OCI-LY1 (cell line): ENCODE results near the gene PLTP.

ENCODE experiments used
- H2AFZ ChIP-seq: fragments of 200-600 bp; sonication (generic), shearing (Covaris generic); 2 replicates; pipeline ENCODE4 v1.6.0; 2014; ENCODE audit warnings: antibody characterized with exemption, mild to moderate bottlenecking, low read length
- H3F3A ChIP-seq: fragments of 200-600 bp; sonication (generic), shearing (Covaris generic); 2 replicates; pipeline ENCODE4 v1.6.0; 2014; ENCODE audit warnings: mild to moderate bottlenecking, antibody characterized with exemption, low read length, moderate library complexity; ENCODE audit not compliant: insufficient read depth
- H3K27ac ChIP-seq: fragments of 200-600 bp; sonication (generic); 2 replicates; pipeline ENCODE4 v1.5.1; 2014; ENCODE audit warnings: low read length, mixed run types, mild to moderate bottlenecking, low read depth; ENCODE audit not compliant: poor library complexity, severe bottlenecking
- H3K27me3 ChIP-seq: fragments of 200-600 bp; sonication (generic); 2 replicates; pipeline ENCODE4 v1.6.0; 2014; ENCODE audit warnings: antibody characterized with exemption, mild to moderate bottlenecking, low read length, moderate library complexity; ENCODE audit not compliant: insufficient read depth
- H3K36me3 ChIP-seq: fragments of 200-600 bp; sonication (generic); 2 replicates; pipeline ENCODE4 v1.6.1; 2014; ENCODE audit warnings: mild to moderate bottlenecking, antibody characterized with exemption, low read length, moderate library complexity, mixed read lengths; ENCODE audit not compliant: insufficient read depth
- H3K4me1 ChIP-seq: fragments of 200-600 bp; sonication (generic); 2 replicates; pipeline ENCODE4 v1.5.1; 2014; ENCODE audit warnings: mild to moderate bottlenecking, low read length, moderate library complexity; ENCODE audit not compliant: insufficient read depth, severe bottlenecking
- H3K4me2 ChIP-seq: fragments of 200-600 bp; sonication (generic), shearing (Covaris generic); 2 replicates; pipeline ENCODE4 v1.6.1; 2014; ENCODE audit warnings: low read length
- H3K4me3 ChIP-seq: fragments of 200-600 bp; sonication (generic); 2 replicates; pipeline ENCODE4 v1.5.1; 2014; ENCODE audit warnings: low read length, low read depth, mild to moderate bottlenecking, mixed read lengths; ENCODE audit not compliant: poor library complexity, severe bottlenecking
- H3K79me2 ChIP-seq: fragments of 200-600 bp; shearing (Covaris generic); 2 replicates; pipeline ENCODE4 v1.6.1; 2016; ENCODE audit warnings: mixed run types, low read length, mixed read lengths; ENCODE audit not compliant: insufficient read depth
- H3K9ac ChIP-seq: fragments of 200-600 bp; sonication (generic), shearing (Covaris generic); 2 replicates; pipeline ENCODE4 v1.6.1; 2014; ENCODE audit warnings: mild to moderate bottlenecking, low read length, mixed read lengths
- H3K9me2 ChIP-seq: fragments of 200-600 bp; sonication (generic), shearing (Covaris generic); 2 replicates; pipeline ENCODE4 v1.6.1; 2014; ENCODE audit warnings: low read depth, mild to moderate bottlenecking, low read length, mixed read lengths
- H3K9me3 ChIP-seq: fragments of 200-600 bp; shearing (Covaris generic); 2 replicates; pipeline ENCODE4 v1.6.1; 2014; ENCODE audit warnings: low read length, mixed read lengths
- H4K20me1 ChIP-seq: fragments of 200-600 bp; sonication (generic), shearing (Covaris generic); 2 replicates; pipeline ENCODE4 v1.6.0; 2016; ENCODE audit warnings: mild to moderate bottlenecking, low read length; ENCODE audit not compliant: insufficient read depth
- EZH2 ChIP-seq: fragments of 200-600 bp; sonication (generic), shearing (Covaris generic); IDR thresholded peaks from 2 replicates; pipeline ENCODE4 v1.8.0; 2017; ENCODE audit warnings: borderline replicate concordance, mixed run types, mild to moderate bottlenecking, antibody characterized with exemption, low read length, moderate library complexity, mixed read lengths
- TF ChIP-seq, protein P1 (sequence below): fragments of 200-600 bp; sonication (generic), shearing (Covaris generic); IDR thresholded peaks from 2 replicates; pipeline ENCODE4 v1.5.1; 2017; ENCODE audit warnings: mild to moderate bottlenecking, antibody characterized with exemption, low read length, moderate library complexity, mixed read lengths

PLTP gene

DNA sequence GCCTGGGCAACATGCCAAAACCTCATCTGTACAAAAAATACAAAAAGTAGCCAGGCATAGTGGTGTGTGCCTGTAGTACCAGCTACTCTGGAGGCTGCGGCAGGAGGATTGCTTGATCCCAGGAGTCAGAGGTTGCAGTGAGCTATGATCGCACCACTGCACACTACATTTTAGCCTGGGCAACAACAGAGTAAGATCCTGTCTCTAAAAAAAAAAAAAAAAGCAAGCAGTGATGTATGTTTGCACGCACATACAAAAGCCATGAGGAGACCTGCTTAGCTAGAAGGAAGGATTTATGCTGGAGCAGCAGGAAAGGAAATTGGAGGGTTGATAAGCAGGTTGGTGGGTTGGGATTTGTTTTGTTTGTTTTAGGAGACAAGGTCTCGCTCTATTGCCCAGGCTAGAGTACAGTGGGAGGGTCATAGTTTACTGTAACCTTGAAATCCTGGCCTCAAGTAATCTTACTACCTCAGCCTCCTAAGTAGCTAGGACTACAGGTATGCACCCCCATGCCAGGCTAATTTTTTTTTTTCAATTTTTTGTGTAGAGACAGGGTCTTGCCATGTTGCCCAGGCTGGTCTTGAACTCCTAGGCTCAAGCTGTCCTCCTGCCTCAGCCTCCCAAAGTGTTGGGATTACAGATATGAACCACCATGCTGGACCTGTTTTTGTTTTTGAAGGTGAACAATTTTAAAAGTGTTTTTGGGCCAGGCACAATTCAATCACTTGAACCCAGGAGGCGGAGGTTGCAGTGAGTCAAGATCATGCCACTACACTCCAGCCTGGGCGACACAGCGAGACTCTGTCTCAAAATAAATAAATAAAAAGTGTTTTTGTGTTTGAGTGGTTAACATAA, 50.5 kb downstream of the PLTP start:
- Histone ChIP-seq H3K4me1 (peaks cover 32% of the 10 kb centered on the region), H3K36me3 (no peaks in the 10 kb centered on the region), H3K4me2 (no peak overlapping the region), H3K27ac (no peak overlapping the region), H3K4me3 (no peak overlapping the region), H3K9ac (no peak overlapping the region), H4K20me1 (no peaks in the 10 kb centered on the region), H3F3A (no peaks in the 10 kb centered on the region), H3K79me2 (no peaks in the 10 kb centered on the region), H2AFZ (no peak overlapping the region), H3K27me3 (no peaks in the 10 kb centered on the region), H3K9me3 (no peaks in the 10 kb centered on the region), H3K9me2 (no peaks in the 10 kb centered on the region)
- TF ChIP-seq, protein P1, sequence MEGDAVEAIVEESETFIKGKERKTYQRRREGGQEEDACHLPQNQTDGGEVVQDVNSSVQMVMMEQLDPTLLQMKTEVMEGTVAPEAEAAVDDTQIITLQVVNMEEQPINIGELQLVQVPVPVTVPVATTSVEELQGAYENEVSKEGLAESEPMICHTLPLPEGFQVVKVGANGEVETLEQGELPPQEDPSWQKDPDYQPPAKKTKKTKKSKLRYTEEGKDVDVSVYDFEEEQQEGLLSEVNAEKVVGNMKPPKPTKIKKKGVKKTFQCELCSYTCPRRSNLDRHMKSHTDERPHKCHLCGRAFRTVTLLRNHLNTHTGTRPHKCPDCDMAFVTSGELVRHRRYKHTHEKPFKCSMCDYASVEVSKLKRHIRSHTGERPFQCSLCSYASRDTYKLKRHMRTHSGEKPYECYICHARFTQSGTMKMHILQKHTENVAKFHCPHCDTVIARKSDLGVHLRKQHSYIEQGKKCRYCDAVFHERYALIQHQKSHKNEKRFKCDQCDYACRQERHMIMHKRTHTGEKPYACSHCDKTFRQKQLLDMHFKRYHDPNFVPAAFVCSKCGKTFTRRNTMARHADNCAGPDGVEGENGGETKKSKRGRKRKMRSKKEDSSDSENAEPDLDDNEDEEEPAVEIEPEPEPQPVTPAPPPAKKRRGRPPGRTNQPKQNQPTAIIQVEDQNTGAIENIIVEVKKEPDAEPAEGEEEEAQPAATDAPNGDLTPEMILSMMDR, result no peak
- no peak for TF ChIP-seq EZH2

DNA sequence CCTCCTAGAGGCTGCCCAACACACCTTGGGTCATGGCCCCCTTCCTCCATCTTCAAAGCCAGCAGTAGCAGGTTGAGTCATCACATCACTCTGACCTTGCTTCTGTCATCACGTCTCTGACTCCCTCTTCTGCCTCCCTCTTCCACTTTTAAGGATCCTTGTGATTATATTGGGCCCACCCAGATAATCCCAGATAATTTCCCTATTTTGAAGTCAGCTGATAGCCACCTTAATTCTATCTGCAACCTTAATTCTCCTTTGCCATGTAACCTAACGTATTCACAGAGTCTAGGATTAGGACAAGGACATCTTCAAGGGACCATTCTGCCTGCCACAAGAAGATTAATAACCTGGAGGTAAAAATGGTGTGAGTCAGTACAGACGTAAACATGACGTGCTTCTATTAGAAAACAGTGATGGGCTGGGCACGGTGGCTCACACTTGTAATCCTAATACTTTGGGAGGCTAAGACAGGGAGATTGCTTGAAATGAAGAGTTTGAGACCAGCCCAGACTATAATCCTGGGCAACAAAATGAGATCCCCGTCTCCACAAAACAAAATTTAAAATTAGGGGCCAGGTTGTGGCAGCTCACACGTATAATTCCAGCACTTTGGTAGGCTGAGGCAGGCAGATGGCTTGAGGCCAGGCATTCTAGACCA, 51.3 kb downstream of the PLTP start:
- no peaks in the 10 kb centered on the region for H3K9me3 ChIP-seq
- no peaks in the 10 kb centered on the region for H3K36me3 ChIP-seq
- TF ChIP-seq, protein P1, result no peak
- TF ChIP-seq EZH2, result no peak
- no peaks in the 10 kb centered on the region for H4K20me1 ChIP-seq
- no peak overlapping the region for H2AFZ ChIP-seq
- no peaks in the 10 kb centered on the region for H3F3A ChIP-seq
- no peak overlapping the region for H3K4me3 ChIP-seq
- H3K27ac ChIP-seq, result no peak overlapping the region
- peaks cover 6% of the 10 kb centered on the region; the same call in 1 of the 2 replicates for H3K79me2 ChIP-seq
- no peaks in the 10 kb centered on the region for H3K9me2 ChIP-seq
- no peak overlapping the region for H3K9ac ChIP-seq
- no peaks in the 10 kb centered on the region for H3K27me3 ChIP-seq
- H3K4me1 ChIP-seq, result peaks cover 40% of the 10 kb centered on the region
- no peak overlapping the region; the same call in 1 of the 2 replicates for H3K4me2 ChIP-seq

DNA sequence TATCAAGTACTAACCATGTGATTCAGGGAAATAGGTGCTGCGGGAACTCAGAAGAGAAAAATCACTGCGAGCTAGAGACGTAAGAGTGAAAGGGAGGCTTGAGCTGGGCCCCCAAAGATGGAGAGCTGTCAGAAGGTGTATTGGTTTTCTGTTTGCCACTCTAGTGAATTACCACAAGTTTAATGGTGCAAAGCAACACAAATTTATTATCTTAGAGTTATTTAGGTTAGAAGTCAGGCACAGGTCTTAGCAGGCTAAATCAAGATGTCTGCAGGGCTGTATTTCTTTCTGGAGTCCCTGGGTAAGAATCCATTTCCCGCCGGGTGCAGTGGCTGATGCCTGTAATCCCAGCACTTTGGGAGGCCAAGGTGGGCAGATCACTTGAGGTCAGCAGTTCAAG, 52.0 kb downstream of the PLTP start:
- Histone ChIP-seq H3F3A (no peaks in the 10 kb centered on the region), H3K27ac (no peak overlapping the region), H3K27me3 (no peaks in the 10 kb centered on the region), H3K9me3 (no peaks in the 10 kb centered on the region), H3K9ac (no peak overlapping the region), H3K9me2 (no peaks in the 10 kb centered on the region), H3K4me1 (peaks cover 41% of the 10 kb centered on the region), H3K36me3 (no peaks in the 10 kb centered on the region), H3K4me2 (no peak overlapping the region), H3K79me2 (peaks cover 7% of the 10 kb centered on the region; the same call in 1 of the 2 replicates), H2AFZ (no peak overlapping the region), H4K20me1 (no peaks in the 10 kb centered on the region), H3K4me3 (no peak overlapping the region)
- TF ChIP-seq EZH2, result no peak
- TF ChIP-seq, protein P1, result no peak
